ENCODE measurements around the gene AANAT. TPM values are rescaled to one million over a fixed set of nuclear protein-coding genes. Genes with fewer than 3 reads are reported as not detected.

AANAT gene
- total RNA-seq, 4 donors from 2014 or later: not detected

DNA sequence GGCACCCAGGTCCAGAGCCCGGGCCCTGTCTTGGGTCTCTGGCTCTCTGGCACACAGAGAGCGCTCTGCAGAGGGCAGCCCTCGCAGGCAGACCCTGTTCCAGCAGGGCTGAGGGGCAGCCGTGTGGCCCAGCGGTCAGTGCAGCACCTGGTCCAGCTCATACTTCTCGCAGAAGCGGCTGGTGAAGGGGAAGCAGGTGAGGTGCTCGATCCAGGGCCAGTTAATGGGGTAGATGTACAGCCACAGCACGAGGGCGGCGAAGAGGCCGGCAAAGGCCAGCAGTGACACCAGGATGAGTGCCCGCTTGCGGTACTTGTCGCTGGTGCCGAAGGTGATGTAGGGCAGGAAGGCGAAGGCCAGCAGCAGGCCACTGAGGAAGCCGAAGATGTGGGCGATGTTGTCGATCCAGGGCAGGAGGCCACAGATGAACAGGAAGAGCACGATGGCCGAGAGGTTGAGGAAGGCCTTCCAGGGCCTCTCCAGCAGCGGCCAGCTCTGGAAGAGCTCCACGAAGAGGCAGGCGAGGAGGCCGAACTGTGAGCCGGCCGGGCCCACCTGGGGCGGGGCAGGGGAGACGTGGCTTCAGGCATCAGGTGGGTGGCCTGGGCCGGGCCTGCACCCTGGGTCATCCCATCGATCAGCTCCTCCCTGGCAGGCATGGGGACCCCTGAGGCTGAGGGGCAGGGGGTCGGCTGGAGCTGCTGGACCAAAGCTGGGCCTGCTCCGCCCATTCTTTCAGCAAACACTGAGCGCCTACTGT lies 4.3 kb downstream of the AANAT start:
- in situ Hi-C loops (cut with MboI; ENCODE audit: low pct_ligation_motif_present in 1 of 4, low pct_unique_long_range_greater_than_20kb in 1 of 4, low sequenced_read_pairs in 3 of 4) (no loop called here), intact Hi-C loops (cut with DNase I; ENCODE audit: low total_unique reads) (no loop called here)
- H3K4me1 ChIP-seq: no peaks in the 10 kb centered on the region
- TF ChIP-seq, protein P1, sequence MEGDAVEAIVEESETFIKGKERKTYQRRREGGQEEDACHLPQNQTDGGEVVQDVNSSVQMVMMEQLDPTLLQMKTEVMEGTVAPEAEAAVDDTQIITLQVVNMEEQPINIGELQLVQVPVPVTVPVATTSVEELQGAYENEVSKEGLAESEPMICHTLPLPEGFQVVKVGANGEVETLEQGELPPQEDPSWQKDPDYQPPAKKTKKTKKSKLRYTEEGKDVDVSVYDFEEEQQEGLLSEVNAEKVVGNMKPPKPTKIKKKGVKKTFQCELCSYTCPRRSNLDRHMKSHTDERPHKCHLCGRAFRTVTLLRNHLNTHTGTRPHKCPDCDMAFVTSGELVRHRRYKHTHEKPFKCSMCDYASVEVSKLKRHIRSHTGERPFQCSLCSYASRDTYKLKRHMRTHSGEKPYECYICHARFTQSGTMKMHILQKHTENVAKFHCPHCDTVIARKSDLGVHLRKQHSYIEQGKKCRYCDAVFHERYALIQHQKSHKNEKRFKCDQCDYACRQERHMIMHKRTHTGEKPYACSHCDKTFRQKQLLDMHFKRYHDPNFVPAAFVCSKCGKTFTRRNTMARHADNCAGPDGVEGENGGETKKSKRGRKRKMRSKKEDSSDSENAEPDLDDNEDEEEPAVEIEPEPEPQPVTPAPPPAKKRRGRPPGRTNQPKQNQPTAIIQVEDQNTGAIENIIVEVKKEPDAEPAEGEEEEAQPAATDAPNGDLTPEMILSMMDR (IDR thresholded peaks at IDR 0.05): no peak
- no peak for TF ChIP-seq POLR2AphosphoS5 (IDR thresholded peaks at IDR 0.05)
- TF ChIP-seq EP300 (IDR thresholded peaks at IDR 0.05; ENCODE audit: low read depth): no peak
- no peak for TF ChIP-seq POLR2A (IDR thresholded peaks at IDR 0.05)
- no peaks in the 10 kb centered on the region for H3K9me3 ChIP-seq
- H3K27ac ChIP-seq: no peak overlapping the region
- 91 to 94% methylated on average over 12 to 35 of the region's 35 CpGs for whole genome bisulfite sequencing, 2 donors (ENCODE audit: low coverage in 1 of 2)
- H3K4me3 ChIP-seq: no peak overlapping the region
- H3K27me3 ChIP-seq: no peaks in the 10 kb centered on the region
- H3K36me3 ChIP-seq: no peaks in the 10 kb centered on the region
- no peak for DNase-seq

- H3K4me3 ChIP-seq: no peak overlapping the region
- H3K4me1 ChIP-seq: no peaks in the 10 kb centered on the region
- WGBS, 2 donors (ENCODE audit: low coverage in 1 of 2): 92% methylated on average over 15 of the region's 15 CpGs; no CpG with 5 or more reads in 1 of the 2 donors
- no peak overlapping the region for H3K27ac ChIP-seq
- no peak for DNase-seq
- intact Hi-C loops (cut with DNase I; ENCODE audit: low total_unique reads): no loop called here
- in situ Hi-C loops (cut with MboI; ENCODE audit: low pct_ligation_motif_present in 1 of 4, low pct_unique_long_range_greater_than_20kb in 1 of 4, low sequenced_read_pairs in 3 of 4): no loop called here
- no peaks in the 10 kb centered on the region for H3K27me3 ChIP-seq
- H3K36me3 ChIP-seq: no peaks in the 10 kb centered on the region
- no peak for TF ChIP-seq POLR2A (IDR thresholded peaks at IDR 0.05)
- no peak for TF ChIP-seq POLR2AphosphoS5 (IDR thresholded peaks at IDR 0.05)
- TF ChIP-seq EP300 (IDR thresholded peaks at IDR 0.05; ENCODE audit: low read depth): no peak
- TF ChIP-seq, protein P1 (IDR thresholded peaks at IDR 0.05): no peak
- no peaks in the 10 kb centered on the region for H3K9me3 ChIP-seq
These were observed 4.8 kb downstream of the AANAT start for GRCh38 chr17:76472258-76472645.

- Histone ChIP-seq H3K4me3 (no peak overlapping the region), H3K4me1 (no peaks in the 10 kb centered on the region), H3K27me3 (no peaks in the 10 kb centered on the region), H3K36me3 (no peaks in the 10 kb centered on the region), H3K9me3 (no peaks in the 10 kb centered on the region), H3K27ac (no peak overlapping the region)
- no peak for TF ChIP-seq EP300 (IDR thresholded peaks at IDR 0.05; ENCODE audit: low read depth)
- no peak for TF ChIP-seq POLR2AphosphoS5 (IDR thresholded peaks at IDR 0.05)
- TF ChIP-seq, protein P1 (IDR thresholded peaks at IDR 0.05): no peak
- TF ChIP-seq POLR2A (IDR thresholded peaks at IDR 0.05): no peak
- in situ Hi-C loops (cut with MboI; ENCODE audit: low pct_ligation_motif_present in 1 of 4, low pct_unique_long_range_greater_than_20kb in 1 of 4, low sequenced_read_pairs in 3 of 4): no loop called here
- WGBS, 2 donors (ENCODE audit: low coverage in 1 of 2): 40 to 94% methylated on average over 1 to 11 of the region's 11 CpGs
- DNase-seq: no peak
- intact Hi-C loops (cut with DNase I; ENCODE audit: low total_unique reads): no loop called here
These were observed 5.3 kb downstream of the AANAT start for GRCh38 chr17:76472726-76473125.

- H3K36me3 ChIP-seq: no peaks in the 10 kb centered on the region
- H3K4me1 ChIP-seq: no peaks in the 10 kb centered on the region
- no peak for DNase-seq
- no peaks in the 10 kb centered on the region for H3K9me3 ChIP-seq
- WGBS, 2 donors (ENCODE audit: low coverage in 1 of 2): 87% methylated on average over 18 of the region's 18 CpGs; no CpG with 5 or more reads in 1 of the 2 donors
- intact Hi-C loops (cut with DNase I; ENCODE audit: low total_unique reads) (no loop called here), in situ Hi-C loops (cut with MboI; ENCODE audit: low pct_ligation_motif_present in 1 of 4, low pct_unique_long_range_greater_than_20kb in 1 of 4, low sequenced_read_pairs in 3 of 4) (no loop called here)
- no peaks in the 10 kb centered on the region for H3K27me3 ChIP-seq
- TF ChIP-seq EP300 (IDR thresholded peaks at IDR 0.05; ENCODE audit: low read depth) (no peak), POLR2AphosphoS5 (IDR thresholded peaks at IDR 0.05) (no peak), POLR2A (IDR thresholded peaks at IDR 0.05) (no peak)
- TF ChIP-seq, protein P1 (IDR thresholded peaks at IDR 0.05): peak in 1 of 5 experiments; percentile 16
- H3K4me3 ChIP-seq: no peak overlapping the region
- no peak overlapping the region for H3K27ac ChIP-seq
These were observed 6.2 kb downstream of the AANAT start for GRCh38 chr17:76473541-76473985.

Data from transverse colon (tissue), 4 donors.